ENCODE measurements around the gene JAG1.

Gene JAG1

GRCh38 chr20:10651227-10651990, 22.4 kb downstream of the JAG1 start:
- no peak for DNase-seq

- DNase-seq = no peak
Observed at GRCh38 chr20:10649797-10650160, 24.0 kb downstream of the JAG1 start.

GRCh38 chr20:10649080-10649796, 24.6 kb downstream of the JAG1 start:
- no peak for DNase-seq

- no peak for DNase-seq
Observed at GRCh38 chr20:10648651-10649050, 25.1 kb downstream of the JAG1 start.

GRCh38 chr20:10647909-10648308, 25.9 kb downstream of the JAG1 start:
- no peak for DNase-seq

GRCh38 chr20:10647471-10647870, 26.3 kb downstream of the JAG1 start:
- no peak for DNase-seq

- DNase-seq = no peak
Observed at GRCh38 chr20:10646886-10647420, 26.8 kb downstream of the JAG1 start.

- no peak for DNase-seq
Observed at GRCh38 chr20:10646006-10646405, 27.8 kb downstream of the JAG1 start.

- no peak for DNase-seq
Observed at GRCh38 chr20:10645205-10645570, 28.6 kb downstream of the JAG1 start.

- no peak for DNase-seq
Observed at GRCh38 chr20:10644458-10645204, 29.2 kb downstream of the JAG1 start.

- DNase-seq = no peak
Observed at GRCh38 chr20:10643560-10643873, 30.3 kb downstream of the JAG1 start.

GRCh38 chr20:10642856-10643559, 30.8 kb downstream of the JAG1 start:
- DNase-seq = no peak

GRCh38 chr20:10641893-10642292, 31.9 kb downstream of the JAG1 start:
- no peak for DNase-seq

GRCh38 chr20:10641467-10641866, 32.3 kb downstream of the JAG1 start:
- DNase-seq = no peak

- no peak for DNase-seq
Observed at GRCh38 chr20:10640897-10641296, 32.9 kb downstream of the JAG1 start.

GRCh38 chr20:10639737-10640556, 33.9 kb downstream of the JAG1 start:
- DNase-seq = no peak

- DNase-seq = no peak
Observed at GRCh38 chr20:10639077-10639736, 34.6 kb downstream of the JAG1 start.

GRCh38 chr20:10637563-10637962, 36.2 kb downstream of the JAG1 start:
- no peak for DNase-seq

- DNase-seq = no peak
Observed at GRCh38 chr20:10637031-10637559, 36.7 kb downstream of the JAG1 start.

GRCh38 chr20:10636326-10636818, 37.4 kb downstream of the JAG1 start:
- no peak for DNase-seq

Data from CD4-positive, alpha-beta T cell treated with Interleukin-17A for 4 hours (primary cell).